NCI-H2081 treated with DMSO at 0.1 percent for 48 hours (cell line): Measurements from ENCODE around the gene FLT3.

Experiments used
- DNase-seq: peaks from one replicate; lab custom pipeline; 2025; lab: John Stamatoyannopoulos, UW

The FLT3 gene

GRCh38 chr13:27960362-27961226 lies 139.8 kb downstream of the FLT3 start:
- DNase-seq: no peak

GRCh38 chr13:27959976-27960361 lies 140.4 kb downstream of the FLT3 start:
- no peak for DNase-seq

DNA sequence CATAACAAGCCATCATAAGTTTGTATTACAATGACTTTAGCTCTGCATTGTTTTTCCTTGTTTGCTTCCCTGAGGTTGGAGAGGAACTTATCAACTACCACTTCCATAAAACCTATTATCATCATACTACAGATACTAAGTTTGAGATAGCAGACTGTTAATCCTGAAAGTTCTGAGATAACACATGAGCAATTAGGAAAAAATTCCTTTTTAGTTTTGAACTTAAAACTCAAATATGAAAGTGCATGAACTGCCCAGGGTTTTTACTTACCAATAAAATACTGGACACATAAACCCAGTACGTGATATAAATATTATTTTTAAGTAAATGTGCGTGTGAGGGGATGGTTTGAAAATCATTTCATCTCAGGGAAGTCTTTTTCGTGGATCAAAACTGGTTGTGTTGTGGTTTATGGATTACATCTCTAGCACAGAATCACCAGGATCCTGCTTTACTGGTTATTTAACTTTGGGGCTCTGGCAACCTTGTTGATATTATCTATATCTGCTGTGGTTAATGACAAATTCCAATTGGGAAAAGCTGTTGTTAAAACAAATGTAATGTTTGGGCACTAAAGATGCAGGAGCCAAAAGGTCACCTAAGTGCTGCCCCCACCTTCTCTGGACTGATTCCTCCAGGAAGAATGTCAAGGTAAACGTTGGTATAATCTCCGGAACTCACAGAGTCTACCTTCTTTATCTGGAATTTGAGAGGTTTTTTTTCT lies 143.6 kb downstream of the FLT3 start:
- DNase-seq: no peak

GRCh38 chr13:27955014-27955591 lies 145.3 kb downstream of the FLT3 start:
- no peak for DNase-seq

- DNase-seq: no peak
Measured at GRCh38 chr13:27954406-27954851, 145.9 kb downstream of the FLT3 start.

DNA sequence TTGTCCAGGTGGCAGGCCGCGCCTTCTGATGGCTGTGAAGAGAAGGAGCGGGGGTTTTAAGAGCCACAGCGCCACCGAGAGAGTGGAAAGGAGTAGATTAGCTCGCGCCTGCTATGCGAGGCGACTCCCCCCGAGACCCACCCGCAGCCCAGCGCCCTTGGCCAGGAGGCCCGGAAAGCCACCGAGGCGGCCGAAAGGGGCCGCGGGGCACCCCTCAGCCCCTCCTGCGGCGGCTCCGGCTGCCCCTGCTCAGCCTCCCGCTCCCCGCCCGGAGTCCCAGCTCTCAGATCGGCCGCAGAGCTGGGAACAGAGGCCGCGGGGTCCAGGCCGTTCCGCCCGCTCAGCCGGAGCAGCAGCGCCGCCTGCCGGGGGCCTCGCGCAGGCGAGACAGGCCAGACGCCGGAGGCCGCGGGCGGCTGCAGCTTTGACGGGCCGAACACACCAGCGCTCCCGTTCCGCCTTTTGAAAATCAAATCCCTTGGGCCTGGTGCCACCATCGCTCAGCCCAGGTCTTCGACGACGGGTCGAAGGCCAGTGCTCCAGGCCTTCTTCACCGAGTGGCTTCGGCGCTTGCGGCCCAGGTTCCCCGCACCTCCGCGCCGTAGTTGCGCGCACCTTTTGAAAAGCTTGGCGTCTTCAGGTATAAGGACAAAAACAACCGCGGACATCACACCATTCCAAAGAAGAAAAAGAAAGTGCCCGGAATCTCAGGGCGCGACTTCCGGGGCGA lies 146.5 kb downstream of the FLT3 start:
- DNase-seq: peak; percentile 29
